GM19351 (cell line): ENCODE data around the gene TOMM40L.
"Not testable (repeated sequence)": the region's sequence is repeated elsewhere in the genome, so short reads cannot be mapped to it uniquely, and the experiment has no call there.

ENCODE experiments used
- ATAC-seq: cut with Tn5 transposase; IDR thresholded peaks from one replicate; pipeline ENCODE4 v1.9.1; 2021; ENCODE audit warnings: mild to moderate bottlenecking, moderate library complexity; ENCODE audit not compliant: unreplicated experiment

TOMM40L gene

DNA sequence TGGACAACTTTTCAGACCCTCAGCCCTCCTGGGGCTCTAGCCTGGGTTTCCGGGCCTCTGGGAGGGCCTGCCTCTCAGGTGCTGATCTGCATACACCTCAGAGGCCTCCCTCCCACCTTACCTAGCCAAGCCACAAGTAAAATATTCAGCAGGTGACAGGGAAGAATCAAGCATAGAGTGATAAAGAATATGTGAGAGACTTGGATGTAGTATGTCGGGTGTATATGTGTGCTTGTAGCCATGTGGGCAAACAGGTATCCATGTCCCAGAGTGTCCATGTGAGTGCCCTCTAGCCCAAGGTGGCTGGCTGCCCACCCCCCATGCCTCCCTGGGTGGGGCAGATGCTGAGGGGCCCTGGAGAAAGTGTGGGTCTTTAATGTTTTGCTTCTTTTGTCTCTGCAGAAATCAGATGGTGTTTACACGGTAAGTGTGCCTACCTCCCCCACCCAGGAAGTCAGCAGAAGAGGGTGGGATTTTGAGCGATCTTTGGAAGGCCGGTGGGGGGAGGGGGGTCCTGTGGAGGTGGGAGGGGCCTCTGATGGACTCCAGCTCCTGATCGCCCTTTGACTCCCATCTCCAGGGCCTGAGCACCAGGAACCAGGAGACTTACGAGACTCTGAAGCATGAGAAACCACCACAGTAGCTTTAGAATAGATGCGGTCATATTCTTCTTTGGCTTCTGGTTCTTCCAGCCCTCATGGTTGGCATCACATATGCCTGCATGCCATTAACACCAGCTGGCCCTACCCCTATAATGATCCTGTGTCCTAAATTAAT lies 7.4 kb upstream of the TOMM40L start:
- no peak for ATAC-seq

DNA sequence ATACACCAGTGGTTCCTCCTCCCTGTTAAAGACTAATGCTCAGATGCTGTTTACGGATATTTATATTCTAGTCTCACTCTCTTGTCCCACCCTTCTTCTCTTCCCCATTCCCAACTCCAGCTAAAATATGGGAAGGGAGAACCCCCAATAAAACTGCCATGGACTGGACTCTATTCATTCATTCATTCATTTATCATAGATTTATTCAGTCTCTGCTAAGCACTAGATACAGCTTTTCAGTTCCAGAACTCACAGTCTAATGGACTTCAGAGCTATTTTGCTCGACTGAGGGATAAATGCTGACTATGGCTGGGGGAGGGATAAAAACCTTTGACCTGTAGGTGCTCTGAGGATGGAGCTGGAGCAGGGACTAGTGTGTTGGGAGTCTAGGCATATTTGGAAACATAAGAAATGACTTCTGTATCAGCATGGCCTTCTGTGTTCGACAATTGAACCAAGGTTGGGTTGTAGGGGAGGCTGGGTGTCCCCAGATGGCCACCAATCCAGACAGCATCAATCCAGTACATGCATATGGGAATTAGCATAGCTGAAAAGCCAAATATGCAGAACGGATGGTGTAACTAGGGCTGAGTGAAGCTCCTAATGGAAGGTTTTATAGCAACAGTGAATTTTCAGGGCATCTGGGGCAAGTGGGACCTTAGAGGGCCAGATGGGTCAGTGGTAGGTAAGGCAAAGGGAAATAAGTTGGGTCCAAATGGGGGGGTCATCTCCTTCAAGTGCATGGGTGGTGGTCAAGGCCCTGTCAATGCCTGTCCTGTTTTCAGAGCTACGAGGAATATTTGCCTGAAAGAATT lies 6.6 kb upstream of the TOMM40L start:
- no peak for ATAC-seq

DNA sequence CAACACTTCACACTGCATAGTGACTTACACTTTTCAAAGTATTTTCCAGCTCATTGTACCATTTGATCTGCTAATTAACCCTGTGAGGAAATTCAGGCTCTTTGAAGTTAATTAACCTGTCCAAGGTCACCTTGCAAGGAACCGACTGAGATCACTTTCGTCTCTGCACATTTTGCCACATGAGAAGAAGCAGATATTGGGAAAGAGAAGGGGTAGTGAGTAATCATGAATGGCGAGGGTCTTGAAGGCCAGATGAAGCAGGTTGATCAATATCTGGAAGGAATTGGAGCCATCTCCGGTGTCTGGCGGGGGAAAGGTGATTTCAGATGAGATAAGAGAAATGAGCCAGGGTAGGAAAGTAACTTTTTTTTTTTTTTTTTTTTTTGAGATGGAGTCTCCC lies 5.9 kb upstream of the TOMM40L start:
- ATAC-seq: no peak

DNA sequence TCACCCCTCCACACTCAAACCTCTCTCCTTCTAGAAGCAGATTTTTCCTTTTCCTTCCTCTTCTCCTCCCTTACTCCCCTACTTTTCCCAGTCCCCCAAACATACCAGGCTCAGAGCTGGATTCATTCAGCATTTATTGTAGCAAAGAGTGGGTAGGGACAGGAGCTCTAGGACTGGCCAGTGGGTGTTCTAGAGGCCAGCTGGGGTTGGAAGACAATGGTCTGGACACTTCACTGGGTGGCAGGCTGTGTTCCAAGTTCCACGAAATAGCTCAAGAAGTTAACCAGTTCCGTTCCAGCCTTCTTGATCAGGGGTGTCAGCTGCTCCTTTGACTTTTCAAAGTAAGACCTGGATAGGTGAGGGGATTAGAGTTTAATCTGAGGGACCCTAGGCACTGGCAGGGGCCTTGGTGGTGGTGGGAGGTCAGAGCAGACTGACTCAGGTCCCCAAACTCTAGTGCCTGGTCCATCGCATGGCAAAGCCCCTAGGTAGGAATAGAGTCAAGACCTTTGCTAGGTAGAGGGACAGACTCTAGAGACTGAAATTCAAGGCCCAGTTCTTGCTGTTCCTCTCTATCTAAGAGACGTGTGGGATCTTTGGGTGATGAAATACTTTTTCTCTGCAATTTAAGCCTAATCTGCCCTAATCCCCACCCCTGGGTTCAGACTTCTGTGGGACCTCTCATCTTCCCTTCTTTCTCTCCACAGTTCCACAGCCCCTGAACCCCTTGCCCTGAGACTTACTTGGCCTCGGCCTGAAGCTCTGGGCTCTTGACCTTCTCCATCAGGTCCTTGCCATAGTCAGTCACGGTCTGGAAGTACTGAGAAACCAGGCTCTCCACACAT lies 3.5 kb upstream of the TOMM40L start:
- no peak for ATAC-seq

DNA sequence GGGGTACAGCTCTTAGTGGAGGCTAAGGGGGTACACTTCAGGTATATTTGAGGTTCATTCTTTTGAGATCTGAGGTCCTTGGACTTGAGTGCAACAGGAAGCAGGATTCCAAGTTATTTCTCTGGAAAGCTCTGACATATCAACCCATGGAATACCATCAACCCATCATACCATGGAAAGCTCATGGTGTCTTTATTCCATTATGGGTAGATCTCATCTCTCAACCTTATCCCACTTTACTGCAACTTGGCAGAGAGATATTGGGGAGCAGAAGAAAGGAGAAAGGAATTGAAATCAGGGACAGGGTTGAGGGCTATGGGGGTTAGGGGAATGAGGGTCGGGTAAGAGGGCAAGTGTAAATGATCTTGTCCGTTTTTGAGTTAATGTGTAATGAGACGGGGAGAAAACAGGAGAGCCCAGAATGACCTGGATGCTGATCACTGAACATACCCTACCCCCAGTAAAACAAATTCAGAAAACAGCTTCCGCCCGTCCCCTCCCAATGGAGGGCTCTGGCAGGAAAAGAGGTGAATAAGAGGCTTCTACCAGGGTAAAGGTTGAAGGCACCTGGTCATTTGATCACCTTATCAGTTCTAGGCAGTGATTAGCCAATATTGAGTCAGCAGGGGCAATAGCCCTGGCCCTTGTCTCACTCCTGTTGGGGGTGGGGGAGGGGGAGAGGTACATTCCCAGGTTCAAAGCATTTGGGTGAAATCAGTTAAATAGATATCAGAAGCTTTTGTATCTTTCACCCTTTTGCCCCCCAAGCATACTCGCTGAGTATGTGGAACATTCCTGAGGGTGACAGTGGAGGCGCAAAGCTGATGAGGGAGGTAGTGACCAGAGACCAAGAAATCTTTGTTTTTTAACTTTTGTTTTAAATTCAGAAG lies 1.8 kb upstream of the TOMM40L start:
- ATAC-seq: no peak

DNA sequence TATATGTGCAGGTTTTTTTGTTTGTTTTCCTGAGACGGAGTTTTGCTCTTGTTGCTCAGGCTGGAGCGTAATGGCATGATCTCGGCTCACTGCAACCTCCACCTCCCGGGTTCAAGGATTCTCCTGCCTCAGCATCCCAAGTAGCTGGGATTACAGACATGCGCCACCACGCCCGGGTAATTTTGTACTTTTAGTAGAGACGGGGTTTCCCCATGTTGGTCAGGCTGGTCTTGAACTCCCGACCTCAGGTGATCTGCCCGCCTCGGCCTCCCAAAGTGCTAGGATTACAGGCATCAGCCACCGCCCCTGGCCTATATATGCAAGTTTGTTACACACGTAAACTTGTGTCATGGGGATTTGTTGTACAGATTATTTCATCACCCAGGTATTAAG lies 1.2 kb upstream of the TOMM40L start:
- not testable (repeated sequence) for ATAC-seq

DNA sequence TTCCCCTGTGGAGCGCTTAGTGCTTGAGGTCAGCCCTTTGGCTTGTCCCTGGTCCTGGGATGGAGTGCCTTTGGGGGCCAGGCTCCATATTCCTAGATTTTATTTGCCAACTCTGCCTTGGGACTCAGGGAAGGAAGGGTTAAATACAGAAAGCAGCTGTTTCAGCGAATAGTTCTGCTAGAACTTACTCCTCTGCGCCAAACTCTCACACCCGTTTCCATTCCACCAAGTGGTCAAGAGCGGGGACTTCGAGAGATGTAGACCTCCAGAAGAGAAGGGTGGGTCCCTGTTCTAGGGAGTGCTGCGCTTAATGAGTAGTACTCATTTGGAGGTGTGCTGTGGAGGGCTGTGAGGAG lies 704 bp upstream of the TOMM40L start:
- no peak for ATAC-seq

DNA sequence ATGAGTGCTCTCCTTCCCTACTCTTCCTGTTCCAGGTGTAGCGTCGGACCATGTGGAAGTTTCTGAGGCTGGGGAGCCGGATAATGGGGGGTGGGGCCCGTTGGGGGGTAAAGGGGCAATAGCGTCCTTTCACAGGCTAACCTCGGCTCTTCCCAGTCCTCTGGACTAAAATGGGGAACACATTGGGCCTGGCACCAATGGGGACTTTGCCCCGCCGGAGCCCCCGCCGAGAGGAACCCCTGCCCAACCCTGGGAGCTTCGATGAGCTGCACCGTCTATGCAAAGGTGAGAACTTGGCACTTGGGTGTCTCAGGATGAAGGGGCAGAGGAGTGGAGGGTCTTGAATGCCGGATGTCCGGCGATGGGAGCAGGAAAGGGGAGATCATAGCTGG lies 456 bp downstream of the TOMM40L start:
- ATAC-seq: no peak

DNA sequence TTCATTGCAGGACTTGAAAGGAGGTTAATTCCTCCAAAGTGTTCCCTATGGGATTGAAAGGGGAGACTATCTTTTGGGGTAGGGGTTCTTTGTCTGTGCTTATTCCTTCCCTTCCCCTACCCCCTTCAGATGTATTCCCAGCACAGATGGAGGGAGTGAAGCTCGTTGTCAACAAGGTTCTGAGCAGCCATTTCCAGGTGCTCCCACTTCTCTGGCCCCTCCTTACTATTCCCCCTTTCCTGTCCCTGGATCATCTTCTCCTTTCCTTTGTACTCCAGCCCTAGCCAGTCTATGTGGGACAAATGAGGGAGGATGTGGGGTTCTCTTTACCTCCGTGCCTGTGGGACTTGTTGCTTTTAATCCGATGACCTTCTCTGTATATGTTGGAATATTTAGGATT lies 899 bp downstream of the TOMM40L start:
- ATAC-seq: no peak

DNA sequence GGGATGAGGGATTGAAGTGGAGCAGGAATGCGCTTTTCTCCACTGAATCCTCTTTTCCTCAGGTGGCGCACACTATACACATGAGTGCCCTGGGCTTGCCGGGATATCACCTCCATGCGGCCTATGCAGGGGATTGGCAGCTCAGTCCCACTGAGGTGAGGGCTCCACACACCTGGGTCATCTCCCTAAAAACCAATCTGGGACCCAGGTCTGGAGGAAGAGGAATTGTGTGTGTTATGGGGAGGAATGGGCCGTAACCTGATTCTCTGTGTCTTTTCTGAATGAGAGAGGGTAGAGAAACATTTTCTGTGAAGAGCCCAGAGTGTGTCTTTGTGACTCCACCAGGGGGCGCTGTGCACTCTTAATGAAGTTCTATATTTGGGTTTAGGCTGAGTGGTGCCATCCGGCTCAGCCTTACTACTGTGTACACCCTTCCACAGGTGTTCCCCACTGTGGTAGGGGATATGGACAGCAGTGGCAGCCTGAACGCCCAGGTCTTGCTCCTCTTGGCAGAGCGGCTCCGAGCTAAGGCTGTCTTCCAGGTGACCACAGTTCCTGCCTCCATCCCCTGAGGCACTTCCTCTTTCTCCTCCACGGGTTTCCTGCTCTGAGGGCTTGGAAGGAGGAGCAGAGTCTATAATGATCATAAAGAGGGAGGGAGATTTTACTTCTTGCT lies 1.5 kb downstream of the TOMM40L start:
- ATAC-seq: peak; percentile 38

DNA sequence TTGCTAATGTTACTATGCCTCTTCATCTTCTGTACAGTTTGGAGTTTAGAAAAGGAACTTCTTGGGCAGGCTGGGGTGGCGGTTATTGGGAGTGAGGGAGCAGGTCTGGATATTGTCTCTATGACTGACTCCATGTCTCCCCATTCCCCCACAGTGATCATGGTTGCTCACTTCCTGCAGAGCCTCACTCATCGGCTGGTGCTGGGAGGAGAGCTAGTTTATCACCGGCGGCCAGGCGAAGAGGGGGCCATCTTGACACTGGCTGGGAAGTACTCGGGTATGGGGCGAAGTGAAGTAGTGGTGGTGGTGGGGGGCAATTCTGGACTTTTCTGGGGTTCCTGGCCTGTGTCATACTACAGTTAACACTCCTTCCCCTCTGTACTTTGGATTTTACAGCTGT lies 2.2 kb downstream of the TOMM40L start:
- ATAC-seq: no peak

DNA sequence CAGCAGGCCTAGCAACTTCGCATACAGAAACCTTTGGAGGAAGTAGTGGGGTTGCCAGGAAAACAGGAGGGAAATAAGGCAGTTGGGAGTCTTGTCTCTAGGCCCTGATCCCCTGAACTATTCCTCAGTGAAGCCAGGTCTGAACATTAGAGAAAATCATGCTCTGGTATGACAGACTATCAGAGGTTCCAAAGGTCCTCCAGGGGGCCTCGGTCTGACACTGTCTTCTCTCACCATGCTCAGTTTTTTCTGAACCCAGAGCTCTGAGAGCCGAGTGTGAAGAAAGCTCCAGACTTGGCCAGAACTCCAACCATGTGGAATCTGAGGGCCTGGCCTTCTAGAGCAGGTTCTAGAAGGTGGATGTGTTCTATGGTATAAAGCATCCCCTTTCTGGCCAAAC lies 4.0 kb downstream of the TOMM40L start:
- ATAC-seq: no peak

DNA sequence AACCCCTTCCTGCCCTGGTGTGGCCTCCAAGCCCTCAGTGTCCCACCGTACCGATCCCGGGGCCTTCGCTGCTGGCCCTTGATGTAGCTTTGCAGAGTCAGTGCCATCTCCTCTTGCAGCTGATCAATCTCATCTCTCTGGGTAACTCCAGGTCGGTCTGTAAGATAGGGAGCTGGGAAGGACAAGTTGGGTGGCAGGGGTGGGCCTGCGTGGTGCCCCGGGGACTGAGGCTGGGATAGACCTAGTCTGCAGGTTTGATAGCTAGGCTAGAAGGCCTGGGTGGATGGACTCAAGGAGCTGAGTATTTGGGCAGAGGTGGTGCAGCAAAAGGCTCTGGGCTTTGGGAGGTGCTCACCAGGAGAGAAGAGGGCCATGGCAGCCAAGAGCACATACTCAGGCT lies 4.9 kb downstream of the TOMM40L start:
- no peak for ATAC-seq

DNA sequence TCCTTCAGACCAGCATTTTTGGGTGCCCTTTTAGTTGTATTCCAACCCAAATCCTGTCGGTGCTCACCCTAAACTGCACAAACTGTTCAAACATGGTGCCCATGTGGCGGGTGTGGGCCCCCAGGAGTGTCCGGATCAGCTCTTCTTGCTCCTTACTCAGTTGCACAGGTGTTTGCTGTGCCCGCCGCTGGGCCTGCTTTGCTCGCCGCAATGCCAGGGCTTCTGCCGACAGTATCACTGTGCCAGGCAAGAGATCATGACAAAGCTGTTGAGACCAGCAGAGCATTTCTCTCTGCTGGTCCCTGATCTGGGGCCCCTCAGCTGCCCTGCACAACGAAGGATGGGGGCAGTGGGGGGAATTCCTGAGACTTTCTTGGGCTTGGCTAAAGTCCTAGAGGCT lies 7.2 kb downstream of the TOMM40L start:
- no peak for ATAC-seq

DNA sequence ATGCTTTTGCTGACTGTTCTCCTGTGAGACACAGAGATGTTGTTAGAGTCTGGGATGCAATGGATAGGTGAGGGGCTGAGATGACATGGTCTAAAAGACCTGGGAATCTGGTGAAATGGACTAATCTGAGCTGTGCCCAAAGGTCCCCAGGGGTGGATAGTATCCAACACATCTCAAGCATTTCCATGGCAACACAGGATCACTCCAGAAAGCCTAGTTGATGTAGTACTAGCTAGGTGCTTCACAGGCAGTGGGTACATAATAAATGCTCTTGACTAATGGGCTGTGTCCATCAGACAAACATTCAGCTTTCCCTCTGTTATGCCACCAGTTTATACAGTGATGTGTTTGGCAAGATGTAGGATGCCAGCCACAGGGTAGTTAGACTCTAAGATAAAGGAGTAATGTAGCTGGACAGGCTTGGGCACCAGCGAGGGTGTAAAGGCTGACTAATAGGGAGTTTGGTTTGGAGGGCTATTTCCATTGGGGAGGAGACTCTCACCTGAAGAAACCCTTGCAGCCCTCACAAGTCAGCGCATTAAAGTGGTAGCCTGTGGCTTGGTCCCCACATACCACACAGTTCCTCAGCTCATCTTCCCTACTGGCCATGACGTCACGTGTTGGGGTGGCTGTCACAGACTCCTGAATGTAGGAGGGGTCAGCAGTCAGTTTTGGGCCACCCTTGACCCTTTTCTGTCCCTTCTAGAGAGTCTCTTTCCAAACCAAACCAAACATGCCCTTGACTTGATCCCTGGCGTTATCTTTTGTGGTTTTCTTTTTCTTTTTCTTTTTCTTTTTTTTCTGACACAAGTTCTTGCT lies 10.3 kb downstream of the TOMM40L start:
- no peak for ATAC-seq

DNA sequence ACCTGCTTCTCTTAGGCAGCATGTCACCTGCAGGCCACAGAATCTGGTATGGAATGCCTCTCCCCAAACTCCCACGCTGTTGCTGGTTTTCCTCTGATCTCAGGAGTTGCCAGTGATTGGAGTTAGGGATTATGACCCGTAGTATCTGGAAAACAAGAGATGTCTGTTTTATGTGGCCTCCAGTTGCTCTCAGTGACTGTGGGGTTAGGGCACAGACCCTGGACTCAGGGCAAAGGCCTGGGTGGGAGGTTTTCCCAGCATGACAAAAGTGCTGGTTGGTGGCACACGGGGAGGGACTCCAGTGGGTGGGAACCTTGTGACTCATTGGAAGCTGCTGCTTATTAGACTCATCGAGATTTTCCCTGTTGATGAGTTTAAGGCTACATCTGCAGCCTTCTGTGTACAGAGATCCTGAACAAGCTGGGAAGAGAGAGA lies 12.2 kb downstream of the TOMM40L start, which contains the start of gene NR1I3:
NR1I3 (minus strand) TSS at position 165 of the 435 bp plus-strand sequence. CDS start 1,638 bp downstream, outside the sequence.
- no peak for ATAC-seq

DNA sequence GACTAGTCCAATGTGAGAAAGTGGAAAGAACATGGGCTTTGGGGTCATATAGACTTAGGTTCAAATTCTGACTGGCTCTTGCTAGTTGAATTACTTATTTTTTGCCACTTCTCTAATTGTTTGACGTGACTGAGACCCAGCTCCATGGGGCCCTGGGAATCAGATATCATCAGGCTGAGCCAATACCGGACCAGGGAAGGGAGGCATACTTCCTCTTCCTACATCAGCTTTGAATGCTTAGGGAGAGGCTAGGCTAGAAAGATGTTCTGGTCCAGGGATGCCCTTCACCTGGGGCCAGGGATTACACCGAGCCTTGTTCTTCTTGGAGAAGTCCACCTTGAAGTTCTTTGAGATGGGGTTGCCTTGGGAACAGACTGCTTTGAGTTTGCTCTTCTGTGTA lies 15.8 kb downstream of the TOMM40L start:
- ATAC-seq: no peak

DNA sequence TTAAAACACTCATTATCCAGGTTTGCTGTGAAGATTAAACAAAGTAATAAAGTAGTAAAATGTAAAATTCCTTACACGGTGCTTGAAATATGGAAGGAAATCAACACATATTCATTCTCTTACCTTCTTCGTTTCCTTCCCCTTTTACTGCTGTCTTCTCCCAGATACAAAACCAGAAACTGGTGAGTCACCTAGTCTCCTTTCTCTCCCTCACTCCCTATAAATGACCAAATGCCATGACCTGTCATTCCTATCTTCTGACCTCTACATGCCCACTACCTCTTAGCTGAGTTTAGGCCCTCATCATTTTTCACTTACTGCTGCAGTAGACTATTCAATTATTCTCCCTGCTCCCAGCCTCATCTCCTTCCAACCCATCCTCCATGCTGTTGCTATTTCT lies 16.5 kb downstream of the TOMM40L start:
- no peak for ATAC-seq

DNA sequence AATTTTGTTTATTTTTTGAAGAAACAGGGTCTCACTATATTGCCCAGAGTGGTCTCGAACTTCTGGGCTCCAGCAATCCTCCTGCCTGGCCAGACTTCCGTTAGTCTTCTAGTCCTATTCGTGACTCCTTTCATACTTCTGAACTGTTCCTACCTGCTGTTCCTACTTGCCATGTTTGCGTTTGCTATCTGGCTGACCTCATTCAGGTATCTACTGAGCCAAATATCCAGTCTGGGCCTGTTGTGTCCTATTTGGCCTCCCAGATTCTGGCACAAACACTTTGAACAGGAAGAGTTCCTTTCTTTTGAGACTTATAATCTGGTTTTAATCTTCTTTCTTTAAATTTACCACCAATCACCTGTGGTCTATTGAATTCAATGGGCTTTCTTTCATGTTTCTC lies 19.0 kb downstream of the TOMM40L start:
- ATAC-seq: no peak
